Cardiac muscle cell (in vitro differentiated cells and primary cell): ENCODE results near the gene PCNX1. TPM values are rescaled to one million over a fixed set of nuclear protein-coding genes. Genes with fewer than 3 reads are reported as not detected.
"Not testable (repeated sequence)": the region's sequence is repeated elsewhere in the genome, so short reads cannot be mapped to it uniquely, and the experiment has no call there.

Experiments used
- DNase-seq, 2 donors: peaks; one replicate each; pipeline versions ENCODE4 v3.0.0 to v3.0.0-alpha.2; 2010 to 2017; ENCODE audit warnings: low read depth in 1 of 2, low spot score in 1 of 2
- H3K27ac ChIP-seq: fragments of 200-600 bp; sonication (generic); 2 replicates; pipeline ENCODE4 v1.5.1; 2016
- H3K27me3 ChIP-seq: fragments of 200-600 bp; sonication (generic); 2 replicates; pipeline ENCODE4 v1.6.0; 2016; ENCODE audit warnings: control low read depth
- H3K36me3 ChIP-seq: fragments of 200-600 bp; sonication (generic); 2 replicates; pipeline ENCODE4 v1.5.1; 2016; ENCODE audit warnings: control low read depth
- H3K4me1 ChIP-seq: fragments of 200-600 bp; sonication (generic); 2 replicates; pipeline ENCODE4 v1.8.1; 2017; ENCODE audit warnings: low read depth, mild to moderate bottlenecking, mixed run types
- H3K4me3 ChIP-seq: fragments of 200-600 bp; sonication (generic); 2 replicates; pipeline ENCODE4 v1.5.1; 2016; ENCODE audit warnings: mild to moderate bottlenecking
- H3K9me3 ChIP-seq: fragments of 200-600 bp; sonication (generic); 2 replicates; pipeline ENCODE4 v1.5.1; 2017; ENCODE audit warnings: low read depth, mild to moderate bottlenecking, control low read depth
- CTCF ChIP-seq: IDR thresholded peaks from 2 replicates; pipeline ENCODE4 v1.5.1; 2012; ENCODE audit warnings: low read depth, mild to moderate bottlenecking, low read length
- polyA plus RNA-seq: library from polyadenylated mRNA; unstranded; fragments of >200 nt; fragmentation: Nextera tagmentation; extraction: Ambion mirVana; gene quantifications from 2 replicates; pipeline ENCODE4 v1.2.1, GENCODE V29; 2016
- total RNA-seq: library from RNA; depleted of rRNA; stranded (reverse); fragments of >200 nt; gene quantifications from 2 replicates; pipeline ENCODE4 v1.2.3, GENCODE V29; 2016

PCNX1 gene
- total and polyA plus RNA-seq, 2 experiments from 2014 or later, result 20.1 to 45.4 TPM

DNA sequence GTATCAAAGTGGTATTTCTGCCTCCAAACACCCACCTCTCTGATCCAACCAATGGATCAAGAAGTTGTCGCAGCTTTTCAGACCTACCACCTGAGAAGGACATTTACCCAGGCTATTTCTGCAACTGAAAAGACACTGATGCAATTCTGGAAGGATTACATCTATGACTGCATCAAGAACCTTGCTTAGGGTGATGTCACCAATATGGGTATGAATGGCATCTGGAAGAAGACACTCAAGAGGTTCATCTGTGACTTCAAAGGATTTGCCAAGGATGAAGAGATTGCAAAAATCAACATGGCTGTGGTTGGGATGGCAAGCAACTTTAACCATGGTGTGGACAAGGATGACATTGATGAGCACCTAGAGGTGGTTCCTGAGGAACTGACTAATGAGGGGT, 154.2 kb downstream of the PCNX1 start:
- Histone ChIP-seq H3K4me1 (no peaks in the 10 kb centered on the region), H3K27me3 (no peaks in the 10 kb centered on the region), H3K9me3 (no peaks in the 10 kb centered on the region), H3K36me3 (peaks cover 67% of the 10 kb centered on the region), H3K27ac (peak overlapping the region; percentile 54), H3K4me3 (no peak overlapping the region)
- DNase-seq, result peak in 1 of 2 donors; percentile 17
- TF ChIP-seq CTCF, result no peak

- no peak for TF ChIP-seq CTCF
- Histone ChIP-seq H3K4me1 (no peaks in the 10 kb centered on the region), H3K27me3 (no peaks in the 10 kb centered on the region), H3K4me3 (no peak overlapping the region), H3K36me3 (peaks cover 59% of the 10 kb centered on the region), H3K27ac (no peak overlapping the region), H3K9me3 (no peaks in the 10 kb centered on the region)
- no peak for DNase-seq
These were observed 155.5 kb downstream of the PCNX1 start for GRCh38 chr14:71062581-71063303.

- no peaks in the 10 kb centered on the region for H3K9me3 ChIP-seq
- no peak overlapping the region for H3K27ac ChIP-seq
- no peaks in the 10 kb centered on the region for H3K27me3 ChIP-seq
- no peak for TF ChIP-seq CTCF
- no peaks in the 10 kb centered on the region for H3K4me1 ChIP-seq
- DNase-seq, result no peak
- H3K4me3 ChIP-seq, result no peak overlapping the region
- peaks cover 57% of the 10 kb centered on the region for H3K36me3 ChIP-seq
These were observed 156.1 kb downstream of the PCNX1 start for GRCh38 chr14:71063351-71063750.

- H3K36me3 ChIP-seq, result peaks cover 53% of the 10 kb centered on the region
- not testable (repeated sequence) for DNase-seq, H3K4me3 ChIP-seq, H3K4me1 ChIP-seq, H3K9me3 ChIP-seq, H3K27me3 ChIP-seq, H3K27ac ChIP-seq
These were observed 157.5 kb downstream of the PCNX1 start for GRCh38 chr14:71064747-71065146.

- Histone ChIP-seq H3K36me3 (peaks cover 49% of the 10 kb centered on the region), H3K27ac (no peak overlapping the region), H3K9me3 (no peaks in the 10 kb centered on the region), H3K4me3 (no peak overlapping the region), H3K4me1 (no peaks in the 10 kb centered on the region), H3K27me3 (no peaks in the 10 kb centered on the region)
- DNase-seq, result peak in 1 of 2 donors; percentile 5
- TF ChIP-seq CTCF, result no peak
These were observed 162.9 kb downstream of the PCNX1 start for GRCh38 chr14:71070169-71070568.

- H3K4me3 ChIP-seq, result no peak overlapping the region
- no peaks in the 10 kb centered on the region for H3K9me3 ChIP-seq
- H3K4me1 ChIP-seq, result no peaks in the 10 kb centered on the region
- DNase-seq, result no peak
- no peaks in the 10 kb centered on the region for H3K27me3 ChIP-seq
- H3K27ac ChIP-seq, result no peak overlapping the region
- H3K36me3 ChIP-seq, result peaks cover 58% of the 10 kb centered on the region
- TF ChIP-seq CTCF, result no peak
These were observed 163.8 kb downstream of the PCNX1 start for GRCh38 chr14:71071042-71071441.
